ENCODE results near the gene REG3A. TPM values are rescaled to one million over a fixed set of nuclear protein-coding genes. Genes with fewer than 3 reads are reported as not detected.

REG3A gene
- total RNA-seq, 4 donors from 2014 or later = not detected

DNA sequence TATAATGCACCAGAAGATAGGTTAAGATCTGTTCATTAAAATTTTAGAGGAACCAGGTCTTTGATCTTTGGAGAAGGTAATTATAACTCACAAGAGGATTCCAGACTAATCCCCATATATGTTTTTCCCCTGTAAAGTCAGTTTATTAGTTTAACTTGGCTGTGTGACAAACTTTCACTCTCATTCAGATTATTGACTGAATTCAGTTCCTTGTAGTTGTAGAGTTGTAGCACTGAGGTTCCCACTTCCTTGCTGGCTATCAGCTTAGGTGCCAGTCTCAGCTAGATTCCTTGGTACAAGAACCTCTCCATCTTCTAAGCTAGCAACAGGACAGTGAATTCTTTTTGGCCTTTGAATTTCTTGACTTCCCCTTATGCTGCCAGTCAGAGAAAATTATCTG lies 20.1 kb downstream of the REG3A start:
- TF ChIP-seq, protein P1, sequence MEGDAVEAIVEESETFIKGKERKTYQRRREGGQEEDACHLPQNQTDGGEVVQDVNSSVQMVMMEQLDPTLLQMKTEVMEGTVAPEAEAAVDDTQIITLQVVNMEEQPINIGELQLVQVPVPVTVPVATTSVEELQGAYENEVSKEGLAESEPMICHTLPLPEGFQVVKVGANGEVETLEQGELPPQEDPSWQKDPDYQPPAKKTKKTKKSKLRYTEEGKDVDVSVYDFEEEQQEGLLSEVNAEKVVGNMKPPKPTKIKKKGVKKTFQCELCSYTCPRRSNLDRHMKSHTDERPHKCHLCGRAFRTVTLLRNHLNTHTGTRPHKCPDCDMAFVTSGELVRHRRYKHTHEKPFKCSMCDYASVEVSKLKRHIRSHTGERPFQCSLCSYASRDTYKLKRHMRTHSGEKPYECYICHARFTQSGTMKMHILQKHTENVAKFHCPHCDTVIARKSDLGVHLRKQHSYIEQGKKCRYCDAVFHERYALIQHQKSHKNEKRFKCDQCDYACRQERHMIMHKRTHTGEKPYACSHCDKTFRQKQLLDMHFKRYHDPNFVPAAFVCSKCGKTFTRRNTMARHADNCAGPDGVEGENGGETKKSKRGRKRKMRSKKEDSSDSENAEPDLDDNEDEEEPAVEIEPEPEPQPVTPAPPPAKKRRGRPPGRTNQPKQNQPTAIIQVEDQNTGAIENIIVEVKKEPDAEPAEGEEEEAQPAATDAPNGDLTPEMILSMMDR (IDR thresholded peaks at IDR 0.05; ENCODE audit: low read depth) = no peak

DNA sequence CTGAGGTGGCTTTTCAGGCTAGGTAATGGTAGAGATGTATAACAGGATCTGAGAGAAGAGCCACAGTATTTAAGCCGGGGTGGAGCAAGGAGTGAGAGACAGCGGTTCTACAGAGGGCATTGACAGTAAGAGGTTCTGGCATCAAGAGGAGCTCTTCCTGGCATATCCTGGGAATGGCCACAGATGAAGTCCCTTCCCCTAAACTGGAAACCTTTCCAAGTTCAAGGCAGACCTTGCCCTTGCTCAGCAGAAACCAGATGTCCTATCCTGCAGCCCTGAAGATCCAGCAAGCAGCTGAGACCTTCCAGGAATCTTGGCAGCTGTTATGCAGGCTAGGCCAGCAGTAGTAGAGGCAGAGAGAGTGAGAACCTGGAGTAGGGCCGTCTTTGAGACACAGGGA lies 21.2 kb downstream of the REG3A start:
- TF ChIP-seq, protein P1 (IDR thresholded peaks at IDR 0.05; ENCODE audit: low read depth) = no peak

DNA sequence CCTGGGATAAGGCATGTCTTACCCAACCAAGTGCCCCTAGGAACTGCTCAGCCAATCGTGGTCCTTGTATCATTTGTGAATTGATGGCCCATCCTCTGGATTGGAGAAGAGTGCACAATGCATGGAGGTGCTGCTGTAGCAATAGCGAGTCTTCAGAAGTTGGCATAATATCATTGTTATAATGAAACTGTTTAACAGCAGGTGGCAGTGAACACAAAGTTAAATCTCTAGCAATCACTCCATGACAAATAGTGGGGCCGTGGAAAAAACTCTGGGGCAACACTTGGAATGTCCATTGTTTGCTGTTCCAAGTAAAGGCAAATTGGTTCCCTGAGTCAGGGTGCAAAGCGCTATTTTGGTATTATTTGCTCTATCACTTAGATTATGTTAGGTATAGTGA lies 27.9 kb downstream of the REG3A start:
- TF ChIP-seq, protein P1 (IDR thresholded peaks at IDR 0.05; ENCODE audit: low read depth) = no peak

DNA sequence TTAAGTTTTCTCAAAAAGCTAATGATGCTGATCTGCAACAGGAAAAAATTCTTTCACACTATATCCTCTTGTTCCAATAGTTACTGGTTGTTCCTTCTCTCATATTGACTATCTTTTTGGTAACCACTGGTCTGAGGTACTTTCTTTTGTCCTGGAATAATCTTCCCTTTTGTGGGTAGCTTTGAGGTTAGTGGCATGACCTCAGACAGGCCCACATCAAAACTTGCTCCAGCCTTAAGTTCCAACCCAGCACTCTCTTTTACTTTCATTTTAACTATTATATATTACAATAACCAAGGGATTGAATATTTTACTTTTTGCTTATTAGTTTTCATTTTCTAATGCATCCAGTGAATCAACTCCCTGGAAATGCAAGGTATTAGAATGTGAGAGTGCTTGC lies 29.7 kb downstream of the REG3A start:
- TF ChIP-seq, protein P1 (IDR thresholded peaks at IDR 0.05; ENCODE audit: low read depth) = no peak

DNA sequence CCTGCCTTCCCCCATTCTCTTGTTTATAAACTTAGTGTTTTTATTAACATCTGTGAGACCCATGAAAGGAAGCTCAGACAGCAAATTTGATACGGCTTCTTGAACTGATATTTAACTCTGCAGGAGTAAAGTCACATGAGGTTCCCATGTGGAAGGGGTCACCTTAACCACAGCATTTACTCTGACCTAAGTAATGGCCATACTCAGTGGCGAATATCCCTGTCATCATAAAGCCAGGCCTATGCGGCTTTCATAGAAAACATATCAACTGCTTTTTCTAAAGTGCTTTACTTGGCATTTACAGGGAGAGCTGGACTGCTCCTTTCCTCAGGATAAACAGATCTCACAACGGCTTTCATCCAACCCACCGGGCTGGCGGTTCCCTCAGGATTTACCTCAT lies 30.3 kb downstream of the REG3A start:
- TF ChIP-seq, protein P1 (IDR thresholded peaks at IDR 0.05; ENCODE audit: low read depth) = no peak

DNA sequence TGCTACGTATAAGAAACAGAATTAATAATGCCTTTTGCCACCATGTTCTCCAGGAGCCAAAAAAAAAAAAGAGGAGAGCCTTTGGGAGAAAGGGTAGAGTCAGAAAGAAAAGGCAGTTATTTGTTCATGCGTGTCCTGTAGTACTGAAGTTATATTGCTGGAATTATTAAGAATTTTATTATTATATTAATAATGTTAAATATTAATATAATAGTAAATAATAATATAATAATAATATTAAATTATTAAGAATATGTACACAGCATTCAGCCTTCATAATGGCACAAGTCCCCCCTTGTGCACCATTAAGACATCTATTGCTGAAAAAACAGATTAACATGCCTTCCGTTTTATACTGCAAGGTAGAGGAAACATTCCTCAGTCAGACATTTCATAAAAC lies 31.1 kb downstream of the REG3A start:
- TF ChIP-seq, protein P1 (IDR thresholded peaks at IDR 0.05; ENCODE audit: low read depth) = no peak

DNA sequence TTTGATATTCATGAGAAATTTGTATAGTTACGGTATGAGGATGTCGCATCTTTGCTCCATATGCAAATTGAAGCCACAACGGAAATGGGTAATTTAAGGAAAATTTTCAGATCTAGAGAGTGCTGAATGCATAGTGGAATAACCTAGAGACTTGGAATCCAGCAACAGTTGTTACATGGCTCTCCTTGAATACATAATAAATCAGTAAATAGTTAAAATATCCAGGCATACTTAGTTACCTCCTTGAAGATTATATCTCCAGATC lies 33.9 kb downstream of the REG3A start:
- TF ChIP-seq, protein P1 (IDR thresholded peaks at IDR 0.05; ENCODE audit: low read depth) = no peak
